ENCODE data around the gene KIAA1671. TPM values are rescaled to one million over a fixed set of nuclear protein-coding genes. Genes with fewer than 3 reads are reported as not detected.
"Not testable (repeated sequence)": the region's sequence is repeated elsewhere in the genome, so short reads cannot be mapped to it uniquely, and the experiment has no call there.

KIAA1671 gene
- total RNA-seq, 1 donor from 2014 or later, result 28.5 TPM

DNA sequence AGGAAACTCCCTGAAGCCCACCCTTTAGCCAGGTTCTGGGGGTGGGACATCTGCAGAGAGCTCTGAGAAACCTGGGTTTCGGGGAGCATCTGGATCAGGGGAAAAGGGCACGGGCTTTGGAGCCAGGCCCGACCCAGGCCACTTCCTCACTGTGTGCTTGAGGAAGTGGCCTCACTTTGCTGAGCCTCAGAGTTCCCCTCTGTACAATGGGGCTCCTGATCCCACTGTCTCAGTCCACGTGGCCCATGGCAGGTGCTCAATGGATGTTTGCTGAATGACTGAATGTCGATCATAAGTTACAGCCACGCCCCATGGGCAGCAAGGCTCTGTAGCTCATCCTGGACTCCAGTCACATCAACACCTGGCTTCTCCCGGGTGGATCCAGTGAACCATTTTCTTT lies 248.5 kb downstream of the KIAA1671 start:
- Mint-ChIP-seq H3K4me3 (ENCODE audit: unreplicated experiment) (no peak overlapping the region), H3K4me1 (ENCODE audit: low read depth) (no peaks in the 10 kb centered on the region), H3K27ac (ENCODE audit: unreplicated experiment) (no peak overlapping the region), H3K9me3 (ENCODE audit: low read depth) (no peaks in the 10 kb centered on the region), H3K36me3 (ENCODE audit: low read depth) (peaks cover 16% of the 10 kb centered on the region), H3K27me3 (ENCODE audit: low read depth) (no peaks in the 10 kb centered on the region)
- DNase-seq (ENCODE audit: low spot score), result peak; percentile 58
- no peak for TF ChIP-seq CTCF (IDR thresholded peaks at IDR 0.05)

- Mint-ChIP-seq H3K4me3 (ENCODE audit: unreplicated experiment) (no peak overlapping the region), H3K27ac (ENCODE audit: unreplicated experiment) (no peak overlapping the region)
- no peak for TF ChIP-seq CTCF (IDR thresholded peaks at IDR 0.05)
Measured at GRCh38 chr22:25201557-25202273, 249.2 kb downstream of the KIAA1671 start.

DNA sequence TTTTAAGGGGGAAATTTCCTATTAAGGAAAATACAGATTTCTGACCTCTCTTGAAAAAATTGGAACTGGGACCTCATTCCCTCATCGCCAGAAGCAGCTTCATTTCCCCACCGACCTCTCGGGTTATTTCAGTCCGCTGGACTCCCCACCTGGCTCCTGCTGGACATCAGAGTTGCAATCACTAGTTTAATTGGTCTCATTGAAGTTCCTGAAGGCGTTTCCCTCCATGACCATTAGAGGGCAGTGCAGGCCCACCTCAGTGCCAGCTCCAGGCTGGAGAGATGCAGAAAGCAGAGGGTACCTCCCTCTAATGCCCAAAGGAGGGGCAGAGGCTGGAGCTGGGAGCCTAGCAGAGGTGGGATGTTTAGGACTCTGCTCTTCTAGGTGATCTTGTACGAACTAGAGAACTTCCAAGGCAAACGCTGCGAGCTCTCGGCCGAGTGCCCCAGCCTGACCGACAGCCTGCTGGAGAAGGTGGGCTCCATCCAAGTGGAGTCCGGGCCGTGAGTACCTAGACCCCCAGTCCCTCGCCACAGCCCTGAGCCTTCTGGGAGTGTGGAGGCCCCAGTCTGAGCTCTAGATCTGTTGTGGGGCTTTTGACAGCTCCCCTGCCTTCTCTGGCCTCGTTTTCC lies 249.9 kb downstream of the KIAA1671 start:
- peak; percentile 92 for TF ChIP-seq CTCF (IDR thresholded peaks at IDR 0.05)
- peak; percentile 73 for DNase-seq (ENCODE audit: low spot score)
- H3K27me3 Mint-ChIP-seq (ENCODE audit: low read depth), result no peaks in the 10 kb centered on the region
- H3K27ac Mint-ChIP-seq (ENCODE audit: unreplicated experiment), result no peak overlapping the region
- H3K9me3 Mint-ChIP-seq (ENCODE audit: low read depth), result no peaks in the 10 kb centered on the region
- H3K36me3 Mint-ChIP-seq (ENCODE audit: low read depth), result peaks cover 13% of the 10 kb centered on the region
- H3K4me1 Mint-ChIP-seq (ENCODE audit: low read depth), result no peaks in the 10 kb centered on the region
- no peak overlapping the region for H3K4me3 Mint-ChIP-seq (ENCODE audit: unreplicated experiment)

More at GRCh38 chr22:25201557-25202273, 249.2 kb downstream of the KIAA1671 start:
- Mint-ChIP-seq H3K4me1 (ENCODE audit: low read depth) (no peaks in the 10 kb centered on the region), H3K36me3 (ENCODE audit: low read depth) (peaks cover 15% of the 10 kb centered on the region), H3K9me3 (ENCODE audit: low read depth) (no peaks in the 10 kb centered on the region), H3K27me3 (ENCODE audit: low read depth) (no peaks in the 10 kb centered on the region)
- peak; percentile 28 for DNase-seq (ENCODE audit: low spot score)

DNA sequence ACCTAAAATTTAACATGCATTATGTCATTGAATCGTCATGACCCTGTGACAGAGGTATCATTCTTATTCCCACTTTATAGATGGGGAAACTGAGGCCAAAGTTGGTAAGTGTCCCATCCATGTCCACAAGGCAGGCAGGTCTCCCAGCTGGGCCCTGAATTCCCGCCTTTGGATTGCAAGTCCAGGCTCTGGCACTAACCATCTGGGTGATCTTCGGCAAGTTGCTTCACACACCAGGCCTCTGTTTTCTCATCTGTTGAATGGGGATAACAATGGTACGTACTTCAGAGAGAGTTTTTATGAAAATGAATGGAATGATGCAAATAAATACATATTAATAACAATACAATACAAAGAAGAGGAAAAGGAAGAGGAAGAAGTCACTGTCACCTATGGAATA lies 250.6 kb downstream of the KIAA1671 start:
- peaks cover 2% of the 10 kb centered on the region for H3K27me3 Mint-ChIP-seq (ENCODE audit: low read depth)
- no peak for TF ChIP-seq CTCF (IDR thresholded peaks at IDR 0.05)
- no peak overlapping the region for H3K27ac Mint-ChIP-seq (ENCODE audit: unreplicated experiment)
- H3K4me3 Mint-ChIP-seq (ENCODE audit: unreplicated experiment), result no peak overlapping the region
- H3K4me1 Mint-ChIP-seq (ENCODE audit: low read depth), result no peaks in the 10 kb centered on the region
- H3K9me3 Mint-ChIP-seq (ENCODE audit: low read depth), result no peaks in the 10 kb centered on the region
- peak; percentile 25 for DNase-seq (ENCODE audit: low spot score)
- H3K36me3 Mint-ChIP-seq (ENCODE audit: low read depth), result peaks cover 13% of the 10 kb centered on the region

- not testable (repeated sequence) for H3K4me1 Mint-ChIP-seq (ENCODE audit: low read depth); H3K27ac Mint-ChIP-seq (ENCODE audit: unreplicated experiment); H3K27me3 Mint-ChIP-seq (ENCODE audit: low read depth); H3K9me3 Mint-ChIP-seq (ENCODE audit: low read depth); H3K4me3 Mint-ChIP-seq (ENCODE audit: unreplicated experiment)
- DNase-seq (ENCODE audit: low spot score), result peak; percentile 17
- H3K36me3 Mint-ChIP-seq (ENCODE audit: low read depth), result peaks cover 12% of the 10 kb centered on the region
Measured at GRCh38 chr22:25204547-25204946, 252.0 kb downstream of the KIAA1671 start.
